ENCODE results near the gene AKNA.

Gene AKNA

DNA sequence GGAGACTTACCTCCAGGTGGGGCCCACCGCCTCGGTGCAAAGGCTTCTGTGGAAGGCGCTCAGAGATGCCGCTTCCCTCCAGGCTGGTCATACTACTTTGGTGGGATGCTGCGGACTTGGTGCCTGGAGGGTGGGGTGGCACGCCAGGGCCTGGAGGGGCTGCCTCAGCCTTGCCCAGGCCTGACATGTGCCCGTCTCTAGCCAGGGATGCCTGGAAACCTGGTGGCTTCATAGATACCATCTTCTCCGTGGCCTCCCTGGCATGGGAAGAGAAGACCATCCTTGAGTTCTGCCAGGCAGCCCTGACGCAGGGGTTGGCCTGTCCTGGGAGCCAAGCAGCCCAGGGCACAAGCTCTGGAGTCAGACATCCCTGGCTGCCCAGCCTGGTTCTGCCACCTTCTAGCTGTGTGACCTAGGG is 29.9 kb downstream of the AKNA start:
- DNase-seq = no peak

DNA sequence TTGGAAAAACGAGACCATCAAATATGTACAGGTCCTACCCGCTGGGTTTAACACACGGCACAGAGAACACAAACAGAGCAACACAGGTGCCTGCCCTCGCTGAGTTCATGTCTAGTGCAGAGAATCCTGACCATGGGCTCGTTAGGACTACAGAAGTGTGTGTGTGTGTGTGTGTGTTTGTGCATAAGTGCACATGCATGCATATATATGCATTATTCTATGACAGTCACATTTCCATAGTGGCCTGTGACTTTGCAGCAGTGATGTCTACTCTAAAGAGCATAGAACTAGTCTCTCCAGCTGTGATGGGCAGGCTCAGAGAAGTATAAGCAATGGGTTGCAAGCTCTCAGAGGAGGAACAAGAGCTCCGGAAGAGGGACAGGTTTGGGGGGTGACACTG is 30.4 kb downstream of the AKNA start:
- DNase-seq = no peak

DNA sequence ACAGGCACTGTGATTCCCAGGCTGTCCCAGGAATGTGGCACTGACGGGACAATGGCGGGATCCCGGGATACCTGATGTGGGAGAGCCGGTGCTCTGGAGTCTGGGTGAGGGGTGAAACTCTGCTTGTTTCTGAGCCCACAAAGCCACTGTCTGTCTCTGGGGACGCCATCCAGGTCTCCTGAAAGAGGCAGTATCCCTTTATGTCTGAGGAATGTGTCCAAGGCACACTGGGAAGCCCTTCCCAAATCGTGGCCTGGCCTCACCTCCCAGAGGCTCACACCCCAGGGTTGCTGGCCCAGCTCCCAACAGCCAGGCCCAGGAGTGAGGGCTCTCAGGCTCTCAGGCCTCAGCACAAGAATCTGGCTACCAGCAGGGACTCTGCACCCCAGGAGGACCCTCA is 31.0 kb downstream of the AKNA start:
- no peak for DNase-seq

DNA sequence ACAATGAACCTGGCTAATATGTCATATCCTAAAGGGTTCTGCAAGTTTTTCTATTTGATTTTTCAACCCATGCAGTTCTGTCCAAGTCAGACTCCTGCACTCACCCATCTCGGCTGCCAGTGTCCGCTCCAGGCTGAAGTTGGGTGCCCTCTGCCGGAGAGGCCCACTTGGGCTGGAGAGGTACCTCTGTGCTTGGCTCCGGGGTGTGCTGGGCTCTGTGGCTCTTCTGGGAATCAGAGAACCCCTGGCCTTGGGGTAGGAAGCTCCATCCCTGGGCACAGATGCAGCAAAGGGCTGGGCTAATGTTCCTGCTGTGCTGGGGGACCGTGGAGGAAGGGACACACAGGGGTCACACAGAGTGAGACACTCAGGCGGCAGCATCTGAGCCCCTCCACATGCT is 32.0 kb downstream of the AKNA start:
- no peak for DNase-seq

DNA sequence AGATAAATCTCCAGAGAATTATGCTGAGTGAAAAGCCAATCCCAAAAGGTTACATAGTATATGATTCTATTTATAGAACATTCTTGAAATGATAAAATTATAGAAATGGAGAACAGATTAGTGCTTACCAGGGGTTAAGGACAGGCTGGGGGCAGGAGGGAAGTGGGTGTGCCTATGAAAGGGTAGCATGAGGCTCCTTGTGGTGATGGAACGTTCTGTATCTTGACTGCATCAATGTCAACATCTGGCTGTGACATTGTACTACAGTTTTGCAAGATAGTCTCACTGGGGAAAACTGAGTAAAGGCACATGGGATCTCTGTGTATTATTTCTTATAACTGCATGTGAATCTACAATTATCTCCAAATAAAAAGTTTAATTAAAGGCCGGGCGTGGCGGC is 35.9 kb downstream of the AKNA start:
- no peak for DNase-seq

DNA sequence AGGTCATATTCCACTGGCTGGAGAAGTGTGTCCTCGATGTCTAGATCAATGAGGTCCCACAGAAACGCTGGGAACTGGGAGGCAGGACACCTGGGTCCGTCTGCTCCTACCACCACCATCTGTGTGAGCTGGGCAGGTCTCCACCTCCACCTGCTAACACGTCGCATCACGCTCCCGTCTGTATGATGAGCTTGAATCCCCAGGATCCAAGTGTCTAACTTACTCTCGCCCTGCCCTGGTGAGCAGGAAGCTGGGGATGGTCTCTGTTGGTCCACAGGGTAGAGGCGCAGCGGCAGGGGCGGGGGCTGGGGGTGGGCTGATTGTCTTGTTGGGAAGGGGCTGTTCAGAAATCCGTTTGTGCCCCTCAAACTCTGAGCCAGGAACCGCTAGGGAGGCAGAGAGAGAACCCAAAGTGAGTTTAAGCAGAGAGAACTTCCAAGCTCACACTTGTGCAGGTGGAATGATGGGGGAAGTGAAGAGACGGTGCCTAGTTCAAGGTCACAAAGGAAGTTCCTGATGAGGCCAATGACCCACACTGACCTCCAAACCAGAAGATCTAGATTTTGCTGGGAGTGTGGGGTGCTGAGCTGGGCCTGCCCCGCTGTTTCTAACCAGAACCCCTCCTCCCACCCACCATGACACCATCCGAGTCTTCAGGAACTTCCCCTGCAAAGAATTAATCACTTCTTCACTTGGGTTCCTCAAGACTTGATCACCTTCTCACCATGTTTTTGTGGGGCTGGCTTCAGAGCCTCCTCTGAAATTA is 37.0 kb downstream of the AKNA start:
- no peak for DNase-seq

DNA sequence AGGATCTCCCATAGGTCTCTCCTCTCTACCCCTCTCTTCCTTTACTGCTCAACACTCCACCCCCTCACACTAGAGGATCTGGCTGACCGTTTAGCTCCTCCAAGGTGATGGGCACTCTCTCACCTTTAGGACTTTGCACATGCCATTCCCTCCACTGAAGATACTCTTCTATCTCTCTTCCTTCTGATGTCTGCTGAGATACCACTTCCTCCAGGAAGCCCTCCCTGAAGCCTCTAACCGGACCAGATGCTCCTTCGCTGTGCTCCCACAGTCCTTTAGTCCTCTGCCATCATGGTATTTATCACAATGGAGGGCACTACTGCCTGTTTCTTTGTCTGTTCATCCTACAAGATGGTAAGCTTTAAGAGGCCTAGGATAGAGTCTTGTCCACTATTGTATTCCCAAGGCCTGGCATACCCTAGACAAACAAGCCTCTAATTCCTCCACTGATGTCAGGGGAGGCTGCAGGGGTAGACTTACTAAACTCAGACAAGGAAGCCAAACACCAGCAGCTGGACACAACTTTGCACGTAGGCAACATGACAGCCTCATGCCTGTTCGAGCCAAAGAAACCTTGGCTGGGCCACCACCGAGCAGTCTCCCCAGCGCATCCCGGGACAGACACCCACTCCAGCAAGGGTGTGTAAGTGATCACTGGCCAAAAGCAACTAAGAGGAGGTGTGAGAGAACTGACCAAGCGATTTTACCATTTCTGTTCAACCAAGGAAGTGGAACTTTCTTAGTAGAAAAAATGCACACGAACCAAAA is 37.9 kb downstream of the AKNA start:
- no peak for DNase-seq

DNA sequence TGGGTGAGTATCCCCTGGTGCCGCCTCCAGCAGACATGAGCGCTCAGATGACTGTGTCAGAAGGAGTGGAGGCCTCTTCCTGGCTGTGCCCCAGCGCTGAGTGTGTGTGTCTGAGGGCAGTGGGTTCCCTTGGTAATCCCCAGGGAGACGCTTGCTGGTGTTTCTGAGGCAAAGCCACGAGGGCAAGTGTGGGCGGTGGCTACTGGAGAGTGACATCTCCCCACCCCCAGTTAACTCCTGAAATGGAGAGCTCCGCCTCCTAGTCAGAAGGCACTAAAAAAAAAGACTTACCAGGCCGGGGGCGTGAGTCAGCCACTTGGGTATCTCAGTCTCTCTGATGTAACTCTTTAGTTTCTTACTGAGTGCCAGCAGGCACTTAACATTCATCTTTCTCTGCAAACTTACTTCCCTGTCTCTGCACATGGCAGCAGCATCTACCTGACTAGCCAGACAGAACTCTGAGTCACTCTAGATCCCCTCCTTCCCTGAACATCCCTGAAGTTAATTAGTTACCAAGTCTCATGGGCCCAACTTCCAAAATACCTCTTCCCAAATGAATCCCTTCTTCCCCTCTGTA is 38.8 kb downstream of the AKNA start:
- DNase-seq = peak; percentile 79 to 88

DNA sequence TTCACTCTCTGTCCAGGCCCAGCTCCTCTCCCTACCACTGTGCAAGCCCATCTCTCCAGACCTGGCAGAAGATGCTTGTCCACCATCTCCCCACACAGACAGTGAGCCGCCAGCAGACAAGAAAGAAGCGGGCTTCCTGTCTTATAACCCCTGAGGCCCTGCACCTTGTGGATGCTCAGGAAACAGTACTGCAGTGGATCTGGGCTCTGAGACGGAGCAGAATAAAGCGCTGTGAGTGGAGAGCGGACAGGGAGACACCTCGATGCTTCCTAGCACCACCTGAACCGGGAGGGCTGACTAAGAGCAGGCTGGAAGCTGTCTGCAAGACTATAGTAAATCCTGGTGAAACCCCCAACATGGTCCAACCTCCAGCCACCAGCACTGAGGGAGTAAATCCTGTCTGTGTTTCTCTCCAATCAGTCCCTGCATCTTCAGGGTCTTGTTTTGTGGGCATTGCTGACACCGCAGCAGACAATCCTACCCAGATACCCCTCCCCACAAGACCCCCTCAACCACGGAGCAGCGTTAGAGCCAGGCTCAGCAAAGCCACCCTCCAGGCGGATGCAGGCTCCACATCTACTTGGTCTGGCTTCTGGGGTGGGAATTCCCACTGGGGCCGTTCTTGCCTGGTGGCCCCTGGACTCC is 39.4 kb downstream of the AKNA start:
- DNase-seq = no peak

DNA sequence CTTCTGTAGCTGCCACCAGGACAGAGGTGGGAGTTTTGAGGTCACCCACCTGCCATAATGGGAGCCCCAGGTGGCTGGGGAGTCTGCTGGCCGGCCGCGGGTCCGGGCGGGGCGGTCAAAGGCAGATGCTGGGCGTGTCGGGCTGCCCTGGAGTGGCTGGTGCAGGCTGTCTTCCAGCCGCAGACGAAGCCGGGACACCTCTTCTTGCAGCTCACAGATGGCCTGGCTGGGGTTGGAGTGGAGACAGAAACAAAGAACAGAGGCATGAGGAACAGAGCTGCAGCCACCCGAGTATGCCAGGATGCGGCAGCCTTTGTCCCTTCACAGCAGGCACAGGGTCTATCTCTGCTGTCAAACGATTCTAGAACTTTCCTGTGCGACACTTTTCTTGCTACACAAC is 40.1 kb downstream of the AKNA start:
- no peak for DNase-seq

DNA sequence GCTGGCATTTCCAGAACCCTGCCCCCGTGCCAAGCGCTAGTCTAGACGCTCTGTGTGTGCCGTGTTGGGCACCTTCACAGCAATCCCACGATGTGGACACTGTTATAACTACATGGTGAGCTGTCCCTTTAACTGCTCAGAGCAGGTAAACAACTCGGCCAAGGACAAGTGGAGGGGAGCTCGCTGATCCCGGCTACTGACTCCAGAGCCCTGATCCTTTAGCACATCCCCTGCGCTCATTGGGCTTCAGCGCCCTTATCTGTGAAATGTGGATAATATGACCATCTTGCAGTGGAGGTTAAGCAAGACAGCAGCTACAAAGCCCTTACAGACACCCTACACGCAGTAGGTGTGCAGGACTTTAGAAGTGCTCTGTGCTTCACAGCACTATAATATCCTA is 41.6 kb downstream of the AKNA start:
- no peak for DNase-seq

DNA sequence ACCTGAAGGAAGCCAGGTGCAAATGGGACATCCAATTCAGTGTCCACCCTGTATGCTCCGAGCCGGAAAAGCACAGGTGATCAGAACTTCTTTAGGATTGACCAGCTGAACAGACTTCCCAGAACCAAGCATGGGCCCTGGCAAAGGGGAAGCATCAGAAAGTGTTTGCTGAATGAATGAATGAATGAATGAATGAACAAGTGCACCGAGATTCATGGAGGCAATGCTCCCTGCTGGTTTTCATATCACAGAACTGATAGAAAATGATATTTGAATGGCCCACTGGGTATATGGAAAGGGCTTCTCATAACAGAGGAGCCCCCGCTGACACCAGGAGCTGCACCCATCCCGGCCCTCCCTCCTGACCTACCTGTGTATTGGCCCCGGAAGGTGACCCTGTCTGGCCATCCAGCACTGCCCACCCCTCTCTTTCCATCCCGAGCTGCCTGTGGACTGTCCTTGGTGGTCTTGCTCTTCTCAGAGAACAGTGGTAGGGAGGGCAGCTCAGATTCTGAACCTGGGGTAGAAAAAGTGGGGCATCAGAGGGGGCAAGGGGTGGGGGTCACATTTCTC is 42.2 kb downstream of the AKNA start:
- no peak for DNase-seq

DNA sequence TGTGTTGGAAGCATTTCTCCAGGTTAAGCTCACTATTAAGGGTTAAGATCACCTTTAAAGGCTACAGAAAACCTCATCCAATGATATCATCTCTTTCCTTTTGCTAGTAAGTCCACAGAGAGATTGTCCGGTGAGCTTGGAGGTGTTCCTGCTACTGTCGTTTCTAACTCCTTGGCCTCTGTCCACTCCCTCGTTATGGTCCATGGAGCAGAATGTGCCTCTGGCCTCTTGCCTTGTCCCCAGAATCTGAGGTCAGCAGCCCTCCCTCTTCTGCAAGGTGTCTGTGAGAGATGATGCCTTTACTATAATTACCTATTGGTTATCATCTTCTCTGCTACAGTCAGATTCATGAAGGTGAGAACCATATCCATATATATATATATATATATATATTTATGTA is 43.1 kb downstream of the AKNA start:
- no peak for DNase-seq

DNA sequence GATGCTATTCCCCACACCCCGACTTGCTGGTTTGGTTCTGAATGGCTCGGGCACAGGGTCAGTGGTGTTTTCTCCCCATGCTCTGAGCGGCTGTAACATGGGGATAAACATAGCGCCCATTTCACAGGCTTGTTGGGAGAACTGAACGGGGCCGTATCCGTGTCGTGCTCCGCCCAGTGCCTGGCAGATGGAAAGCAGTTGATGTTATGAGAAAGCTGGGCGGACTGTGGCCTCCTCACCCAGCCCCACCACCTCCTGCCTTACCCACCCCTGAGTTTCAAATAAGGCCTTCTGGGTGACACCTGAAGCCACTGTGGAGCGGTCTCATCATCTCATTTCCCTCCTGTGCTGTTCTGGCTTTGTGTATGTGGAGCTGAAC is 43.6 kb downstream of the AKNA start:
- no peak for DNase-seq

DNA sequence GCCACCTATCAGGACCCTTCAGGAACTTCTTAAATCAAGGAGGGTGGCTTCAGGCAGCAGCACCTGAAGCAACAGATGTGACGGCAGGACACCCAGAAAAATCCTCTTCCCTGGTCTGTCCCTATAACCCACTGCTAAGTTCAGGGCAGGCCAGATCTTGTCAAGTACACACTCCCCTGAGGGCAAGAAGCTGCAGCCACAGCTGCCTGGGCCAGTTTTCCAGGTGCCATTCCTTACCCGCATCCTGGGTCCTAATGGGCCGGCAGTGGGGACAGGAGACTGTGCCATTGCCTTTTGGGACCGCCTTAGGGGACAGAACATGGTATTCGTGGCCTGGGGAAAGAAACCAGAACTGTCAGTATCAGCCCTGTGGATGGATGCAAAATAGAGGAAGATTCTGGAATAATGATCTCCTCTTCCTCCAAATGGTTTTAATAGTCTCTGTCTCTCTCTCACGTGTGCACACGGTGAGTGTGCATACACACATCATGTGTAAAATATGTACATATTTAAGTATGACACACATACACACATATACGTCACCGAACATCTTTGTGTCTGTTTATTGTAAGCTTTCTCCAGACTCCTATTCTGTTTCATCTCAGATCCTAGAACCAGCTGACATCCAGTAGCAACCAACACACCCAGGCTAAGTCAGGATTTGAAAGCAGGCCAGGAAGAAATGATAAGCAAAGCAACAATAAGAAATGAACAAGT is 44.2 kb downstream of the AKNA start:
- DNase-seq = no peak

DNA sequence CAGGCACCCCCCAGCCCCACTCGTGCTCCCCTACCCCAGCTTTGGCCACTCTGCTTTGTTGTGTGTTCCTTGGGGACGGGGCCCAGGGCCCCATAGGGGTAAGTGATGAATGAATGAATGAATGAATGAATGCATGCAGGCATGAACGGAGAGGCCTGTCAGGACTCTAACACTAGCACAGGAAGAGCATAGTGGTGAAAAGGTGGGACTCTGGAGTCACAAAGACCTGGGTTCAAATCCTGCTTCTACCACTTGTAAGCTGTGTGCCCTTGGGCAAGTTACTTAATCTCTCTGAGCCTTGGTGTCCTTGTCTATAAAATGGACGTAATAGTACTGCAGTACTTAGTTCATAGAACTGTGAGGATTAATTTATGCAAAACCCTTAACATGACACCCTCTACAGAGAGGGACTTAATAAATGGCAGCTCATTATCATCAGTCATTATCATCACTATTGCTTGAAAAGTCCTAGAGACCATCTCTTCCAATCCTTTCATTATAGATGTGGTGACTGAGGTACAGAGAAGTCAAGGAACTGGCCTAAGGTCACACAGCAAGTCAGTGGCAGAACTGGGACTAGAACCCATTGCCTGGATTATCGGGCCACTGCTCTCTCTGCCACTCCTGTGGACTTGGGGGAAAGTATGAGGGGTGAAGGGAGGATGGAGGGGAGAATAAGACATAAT is 44.9 kb downstream of the AKNA start:
- no peak for DNase-seq

DNA sequence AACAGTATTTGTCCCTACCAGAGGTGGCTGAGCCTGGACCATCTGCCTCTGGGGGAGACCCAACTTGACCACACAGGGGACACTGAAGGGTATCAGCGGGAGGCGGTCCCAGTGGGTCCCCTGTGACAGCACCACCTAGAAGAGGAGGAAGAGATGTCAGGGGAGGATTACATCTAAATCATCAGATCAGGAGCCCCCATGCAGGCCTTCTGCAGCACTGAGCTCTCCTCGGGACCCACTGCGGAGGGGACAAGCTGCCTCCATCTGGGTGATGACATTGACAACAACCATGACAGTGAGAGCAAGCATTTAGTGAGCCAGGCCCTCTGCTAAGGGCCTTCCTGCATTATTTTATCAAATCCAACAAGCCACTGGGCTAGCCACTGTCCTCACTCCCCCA is 45.8 kb downstream of the AKNA start:
- DNase-seq = no peak

DNA sequence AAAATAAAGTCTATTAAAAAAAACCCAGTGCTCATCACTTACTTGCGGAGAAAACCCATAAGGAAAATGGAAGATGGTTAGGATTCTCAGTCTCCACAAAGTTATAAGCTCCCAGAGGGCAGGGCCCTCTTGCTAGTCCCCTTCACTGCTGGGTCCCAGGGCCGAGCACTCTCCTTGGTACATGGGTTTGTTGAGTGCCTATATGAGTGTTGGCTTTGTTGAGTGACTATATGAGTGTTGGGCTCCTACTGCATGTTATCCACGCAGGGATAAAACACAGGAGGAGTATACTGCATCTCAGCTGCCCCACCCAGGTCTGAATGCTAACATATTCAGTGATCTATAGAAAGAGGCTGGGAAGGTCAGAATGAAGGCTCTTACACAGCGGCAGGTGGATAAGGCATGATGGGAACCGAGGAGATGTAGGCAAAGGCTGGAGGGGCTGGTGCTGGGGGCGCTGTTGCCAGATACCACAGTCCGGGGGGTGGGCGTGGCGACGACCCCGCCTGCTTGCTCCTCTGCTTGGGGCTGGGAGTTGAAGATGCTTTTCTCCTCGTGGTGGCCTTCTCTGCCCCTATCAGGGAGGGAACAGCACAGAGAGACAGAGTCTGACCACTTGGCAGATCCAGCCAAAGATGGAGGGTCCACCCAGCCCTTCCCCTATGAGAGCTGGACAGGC is 46.5 kb downstream of the AKNA start:
- DNase-seq = no peak

DNA sequence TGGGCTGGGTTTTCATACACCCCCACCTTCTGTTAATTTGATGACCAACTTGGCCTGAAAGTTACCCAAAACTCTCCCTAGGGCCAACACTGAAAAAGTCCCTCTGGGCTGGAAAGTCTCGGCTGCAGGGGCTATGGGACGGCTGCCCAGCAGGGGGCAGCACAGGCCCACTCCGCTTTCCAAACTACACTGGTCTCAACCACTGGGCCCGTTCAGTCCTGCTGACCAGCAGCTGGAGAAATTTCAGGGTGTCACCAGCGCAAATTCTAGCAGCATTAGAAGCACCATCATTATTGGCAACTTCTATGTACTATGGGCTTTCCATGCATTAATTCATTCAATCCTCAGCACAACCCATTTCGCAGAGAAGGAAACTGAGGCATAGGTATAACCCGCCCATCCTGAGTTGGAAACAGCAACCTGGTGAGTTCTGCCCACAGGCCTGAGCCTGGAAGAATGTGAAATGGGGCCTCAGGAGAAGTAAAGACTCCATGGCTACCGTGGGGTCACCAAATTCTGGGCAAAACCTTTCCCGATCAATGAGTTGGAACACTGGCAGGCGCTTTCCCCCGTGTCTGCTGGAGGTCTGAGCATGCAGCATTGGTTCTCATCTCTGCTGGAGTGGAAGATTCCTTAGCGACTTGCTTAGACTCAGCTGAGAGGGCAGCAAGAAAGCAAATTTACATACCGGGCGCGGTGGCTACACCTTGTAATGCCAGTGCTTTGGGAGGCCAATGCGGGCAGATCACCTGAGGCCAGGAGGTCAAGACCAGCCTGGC is 48.5 kb downstream of the AKNA start:
- peak; percentile 61 to 66 for DNase-seq

DNA sequence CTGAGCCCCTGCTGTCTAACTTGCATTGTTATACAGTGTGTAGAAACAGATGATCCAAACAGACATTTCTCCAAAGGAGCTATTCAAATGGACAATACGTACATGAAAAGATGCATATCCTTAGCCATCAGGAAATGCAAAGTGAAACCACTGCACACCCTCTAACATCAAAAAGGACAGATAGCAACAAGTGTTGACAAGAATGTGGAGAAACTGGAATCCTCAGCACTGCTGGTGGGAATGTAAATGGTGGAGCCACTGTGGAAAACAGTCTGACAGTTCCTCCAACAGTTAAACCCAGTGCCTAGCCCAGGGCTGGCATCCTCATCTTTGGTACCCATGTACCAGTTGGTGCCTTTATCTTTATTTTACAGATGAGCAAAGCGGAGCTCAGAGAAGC is 49.6 kb downstream of the AKNA start:
- no peak for DNase-seq
